IMR-90 (cell line): ENCODE data around the gene TSN. TPM values are rescaled to one million over a fixed set of nuclear protein-coding genes. Genes with fewer than 3 reads are reported as not detected.

Source experiments
- ATAC-seq: fragments of 200-7000 bp; cut with Tn5 transposase; 2 replicates; pipeline ENCODE4 v1.9.1; 2020; ENCODE audit warnings: low read depth, mild to moderate bottlenecking, moderate library complexity
- BruUV-seq: library from RNA; stranded (reverse); fragments of 400-500 nt; replicated peaks from 2 replicates; lab custom pipeline; 2021; lab: Mats Ljungman, UMichigan
- CTCF ChIA-PET: fragments of 300-600 bp; formaldehyde crosslinking; extraction: SDS; loops from one replicate; lab custom pipeline; 2021; ENCODE audit warnings: antibody characterized with exemption; lab: Yijun Ruan, JAX
- POLR2A ChIA-PET: fragments of 300-600 bp; sonication (Branson Sonifier 250); formaldehyde crosslinking; loops from one replicate; lab custom pipeline; 2022; ENCODE audit warnings: antibody characterized with exemption; ENCODE audit not compliant: unreplicated experiment; lab: Charles Lee
- DNase-seq: peaks from one replicate; pipeline ENCODE4 v3.0.0; 2013
- H2AFZ ChIP-seq: replicated peaks from 2 replicates; pipeline ENCODE3; 2013; ENCODE audit warnings: low read length, mild to moderate bottlenecking; ENCODE audit not compliant: poor library complexity
- H2AK5ac ChIP-seq: 2 replicates; pipeline ENCODE4 v1.6.1; 2013; ENCODE audit warnings: low read depth, low read length, inconsistent platforms
- H2AK9ac ChIP-seq: replicated peaks from 2 replicates; pipeline ENCODE3; 2013; ENCODE audit warnings: mild to moderate bottlenecking, low read depth, low read length, moderate library complexity; ENCODE audit not compliant: poor library complexity
- H2BK120ac ChIP-seq: 2 replicates; pipeline ENCODE4 v1.6.1; 2013; ENCODE audit warnings: low read depth, low read length, inconsistent platforms
- H2BK15ac ChIP-seq: 3 replicates; pipeline ENCODE4 v1.6.1; 2013; ENCODE audit warnings: low read depth, low read length, inconsistent platforms
- H2BK20ac ChIP-seq: 2 replicates; pipeline ENCODE4 v1.6.1; 2013; ENCODE audit warnings: low read depth, mild to moderate bottlenecking, inconsistent platforms, low read length, moderate library complexity
- H2BK5ac ChIP-seq: 2 replicates; pipeline ENCODE4 v1.6.1; 2013; ENCODE audit warnings: mild to moderate bottlenecking, low read depth, low read length, inconsistent platforms; ENCODE audit not compliant: poor library complexity, severe bottlenecking
- H3K14ac ChIP-seq: replicated peaks from 2 replicates; pipeline ENCODE4 v1.6.1; 2013; ENCODE audit warnings: low read depth, low read length, inconsistent platforms
- H3K18ac ChIP-seq: 2 replicates; pipeline ENCODE4 v1.6.1; 2013; ENCODE audit warnings: low read depth, low read length, control low read depth
- H3K23ac ChIP-seq: 2 replicates; pipeline ENCODE4 v1.6.1; 2013; ENCODE audit warnings: low read depth, low read length, inconsistent platforms
- H3K27ac ChIP-seq: 2 replicates; pipeline ENCODE4 v1.5.1; 2013; ENCODE audit warnings: mild to moderate bottlenecking, control low read depth, low read length; ENCODE audit not compliant: insufficient read depth
- H3K27me3 ChIP-seq: 2 replicates; pipeline ENCODE4 v1.6.1; 2013; ENCODE audit warnings: low read length; ENCODE audit not compliant: control insufficient read depth, insufficient read depth
- H3K36me3 ChIP-seq: 2 replicates; pipeline ENCODE4 v1.6.1; 2013; ENCODE audit warnings: low read length, mixed read lengths; ENCODE audit not compliant: control insufficient read depth, insufficient read depth
- H3K4ac ChIP-seq: 2 replicates; pipeline ENCODE4 v1.6.1; 2013; ENCODE audit warnings: low read depth, low read length, inconsistent platforms
- H3K4me1 ChIP-seq: 2 replicates; pipeline ENCODE4 v1.6.1; 2013; ENCODE audit warnings: low read length, mixed read lengths; ENCODE audit not compliant: control insufficient read depth, insufficient read depth
- H3K4me2 ChIP-seq: 2 replicates; pipeline ENCODE4 v1.6.1; 2013; ENCODE audit warnings: low read depth, mild to moderate bottlenecking, control low read depth, low read length, moderate library complexity
- H3K4me3 ChIP-seq: 2 replicates; pipeline ENCODE4 v1.5.1; 2013; ENCODE audit warnings: low read depth, mild to moderate bottlenecking, control low read depth, low read length, moderate library complexity; ENCODE audit not compliant: insufficient read depth
- H3K56ac ChIP-seq: 2 replicates; pipeline ENCODE4 v1.6.1; 2013; ENCODE audit warnings: low read length, inconsistent platforms; ENCODE audit not compliant: insufficient read depth; ENCODE audit errors: extremely low read depth
- H3K79me1 ChIP-seq, 2 experiments: 2 replicates each; pipeline ENCODE4 v1.6.1; 2013; ENCODE audit warnings: low read length in 2 of 2, inconsistent platforms in 1 of 2, low read depth in 1 of 2
- H3K9ac ChIP-seq: 2 replicates; pipeline ENCODE4 v1.6.1; 2013; ENCODE audit warnings: low read depth, low read length, control low read depth
- H3K9me1 ChIP-seq: 2 replicates; pipeline ENCODE4 v1.6.1; 2013; ENCODE audit warnings: low read length, inconsistent platforms; ENCODE audit not compliant: insufficient read depth
- H3K9me3 ChIP-seq: 2 replicates; pipeline ENCODE4 v1.6.1; 2013; ENCODE audit warnings: low read length; ENCODE audit not compliant: control insufficient read depth, insufficient read depth
- H4K20me1 ChIP-seq: 2 replicates; pipeline ENCODE4 v1.6.1; 2013; ENCODE audit warnings: low read length, inconsistent platforms; ENCODE audit not compliant: insufficient read depth
- H4K5ac ChIP-seq: 2 replicates; pipeline ENCODE4 v1.6.1; 2013; ENCODE audit warnings: mild to moderate bottlenecking, low read depth, low read length, control low read depth
- H4K8ac ChIP-seq, 2 experiments: 2 replicates each; pipeline ENCODE4 v1.6.1; 2013; ENCODE audit warnings: low read depth in 2 of 2, low read length in 2 of 2, control low read depth in 1 of 2, inconsistent platforms in 1 of 2
- H4K91ac ChIP-seq: 2 replicates; pipeline ENCODE4 v1.6.1; 2013; ENCODE audit warnings: low read depth, low read length, inconsistent platforms; ENCODE audit not compliant: insufficient read depth
- BHLHE40 ChIP-seq: fragments of 150-350 bp; IDR thresholded peaks from 2 replicates; pipeline ENCODE4 v1.6.1; 2016; ENCODE audit warnings: mild to moderate bottlenecking, low read depth, low read length
- ELK1 ChIP-seq: fragments of 150-350 bp; IDR thresholded peaks from 2 replicates; pipeline ENCODE4 v1.6.1; 2016; ENCODE audit warnings: low read depth, mild to moderate bottlenecking, low read length, moderate library complexity, borderline replicate concordance
- FOS ChIP-seq: fragments of 150-350 bp; IDR thresholded peaks from 2 replicates; pipeline ENCODE4 v1.6.1; 2016; ENCODE audit warnings: low read depth, low read length
- MAZ ChIP-seq: IDR thresholded peaks from 2 replicates; pipeline ENCODE4 v1.6.1; 2012; ENCODE audit warnings: low read depth, mild to moderate bottlenecking, low read length, improper control_type of control experiment, moderate library complexity, borderline replicate concordance
- MXI1 ChIP-seq: IDR thresholded peaks from 2 replicates; pipeline ENCODE4 v1.6.1; 2012; ENCODE audit warnings: low read depth, mild to moderate bottlenecking, low read length, moderate library complexity, borderline replicate concordance
- NFE2L2 ChIP-seq: fragments of 150-350 bp; IDR thresholded peaks from 2 replicates; pipeline ENCODE4 v1.6.1; 2016; ENCODE audit warnings: low read depth, mild to moderate bottlenecking, low read length
- POLR2A ChIP-seq: IDR thresholded peaks from 2 replicates; pipeline ENCODE4 v1.6.1; 2012; ENCODE audit warnings: mild to moderate bottlenecking, low read depth, low read length
- RAD21 ChIP-seq: IDR thresholded peaks from 2 replicates; pipeline ENCODE4 v1.6.1; 2012; ENCODE audit warnings: low read length, improper control_type of control experiment
- RFX5 ChIP-seq: IDR thresholded peaks from 2 replicates; pipeline ENCODE4 v1.8.0; 2012; ENCODE audit warnings: low read depth, mild to moderate bottlenecking, low read length, moderate library complexity
- WGBS, 2 experiments: methylation state at CpG; one replicate each; pipeline versions ENCODE4 v1.1.5 to v1.1.7; 2013; ENCODE audit warnings: missing lambda C conversion rate in 2 of 2; ENCODE audit not compliant: insufficient read length in 1 of 2; ENCODE audit errors: extremely low coverage in 2 of 2; 5-methylcytosine and 5-hydroxymethylcytosine counted together
- dilution Hi-C: fragments of 300-500 bp; cut with HindIII; formaldehyde crosslinking; loops from one replicate; pipeline ENCODE4 v1.14.3; 2018; ENCODE audit warnings: low sequenced_read_pairs; ENCODE audit not compliant: unreplicated experiment
- in situ Hi-C: fragments of 300-500 bp; cut with MboI; formaldehyde crosslinking; loops from 3 replicates; pipeline ENCODE4 v1.14.3; 2019; ENCODE audit warnings: low sequenced_read_pairs, inconsistent platforms, mixed read lengths
- intact Hi-C: fragments of 100-400 bp; cut with micrococcal nuclease; formaldehyde crosslinking; loops from 2 replicates; pipeline ENCODE4 v1.10.0; 2022
- polyA plus RNA-seq, 3 experiments: library from polyadenylated mRNA; depleted of rRNA; stranded (reverse); fragments of >200 nt; gene quantifications; 2 replicates each; pipeline ENCODE4 v1.2.3, GENCODE V29; 2012; ENCODE audit warnings: low replicate concordance in 1 of 3
- total RNA-seq: library from RNA; depleted of rRNA; stranded (reverse); fragments of >200 nt; gene quantifications from 2 replicates; pipeline ENCODE4 v1.2.3, GENCODE V29; 2012

Gene TSN
- total and polyA plus RNA-seq, 2 of the 4 experiments (the other 2 are of a cell fraction), result 31.0 to 56.3 TPM

- H2BK5ac ChIP-seq, result peak overlapping the region; percentile 59
- no peak overlapping the region for H3K4ac ChIP-seq
- H3K4me2 ChIP-seq, result no peak overlapping the region
- TF ChIP-seq MAZ, result no peak
- no peak for TF ChIP-seq RAD21
- no peak for TF ChIP-seq POLR2A
- TF ChIP-seq BHLHE40, result no peak
- TF ChIP-seq ELK1, result no peak
- no peak for TF ChIP-seq MXI1
- TF ChIP-seq NFE2L2, result no peak
- no peak for TF ChIP-seq RFX5
- TF ChIP-seq FOS, result no peak
- ChIA-PET POLR2A (no interaction called here), CTCF (no interaction called here)
- no peak overlapping the region for H2BK15ac ChIP-seq
- intact Hi-C loops (no loop called here), dilution Hi-C loops (no loop called here), in situ Hi-C loops (no loop called here)
- no peak overlapping the region for H3K14ac ChIP-seq
- H3K18ac ChIP-seq, result no peak overlapping the region
- no peak overlapping the region for H4K5ac ChIP-seq
- H3K79me1 ChIP-seq, result no peaks in the 10 kb centered on the region
- H4K8ac ChIP-seq, result no peak overlapping the region
- H2AK5ac ChIP-seq, result no peak overlapping the region
- no peaks in the 10 kb centered on the region; the same call in 1 of the 2 replicates for H3K9me1 ChIP-seq
- BruUV-seq, result no TSS peak
- no peak overlapping the region for H3K23ac ChIP-seq
- ATAC-seq, result peak; percentile 30
- no peak overlapping the region for H2BK120ac ChIP-seq
- H3K36me3 ChIP-seq, result no peaks in the 10 kb centered on the region
- H3K56ac ChIP-seq, result no peak overlapping the region
- H2AFZ ChIP-seq, result no peak overlapping the region
- no peaks in the 10 kb centered on the region for H4K20me1 ChIP-seq
- H4K91ac ChIP-seq, result no peak overlapping the region
- H3K4me1 ChIP-seq, result peaks cover 5% of the 10 kb centered on the region; the same call in 1 of the 2 replicates
- no peak overlapping the region for H3K4me3 ChIP-seq
- H3K9me3 ChIP-seq, result no peaks in the 10 kb centered on the region
- WGBS, 2 experiments, result 20% methylated on average over 1 of the region's 12 CpGs; no CpG with 5 or more reads in 1 of the 2 experiments
- peaks cover 14% of the 10 kb centered on the region for H3K27me3 ChIP-seq
- no peak overlapping the region for H3K9ac ChIP-seq
- no peak overlapping the region for H3K27ac ChIP-seq
- H2BK20ac ChIP-seq, result no peak overlapping the region
- DNase-seq, result peak; percentile 11
- no peak overlapping the region for H2AK9ac ChIP-seq
Measured at GRCh38 chr2:121776885-121777698, 21.6 kb downstream of the TSN start.
